Astrocyte of the spinal cord (primary cell): ENCODE data around the gene CFAP58.

Experiments
- DNase-seq: peaks from one replicate; pipeline ENCODE4 v3.0.0; 2011; ENCODE audit warnings: low read depth, low spot score
- H3K4me3 ChIP-seq: 2 replicates; pipeline ENCODE4 v1.5.1; 2011; ENCODE audit warnings: low read depth, mild to moderate bottlenecking, low read length, moderate library complexity
- in situ Hi-C: cut with HindIII; loops from 2 replicates; pipeline ENCODE4 v1.10.0; 2017; ENCODE audit warnings: low sequenced_read_pairs
- TF ChIP-seq, protein P1 (sequence below): IDR thresholded peaks from 2 replicates; pipeline ENCODE4 v1.5.1; 2012; ENCODE audit warnings: low read depth, mild to moderate bottlenecking, low read length, inconsistent platforms

CFAP58 gene

DNA sequence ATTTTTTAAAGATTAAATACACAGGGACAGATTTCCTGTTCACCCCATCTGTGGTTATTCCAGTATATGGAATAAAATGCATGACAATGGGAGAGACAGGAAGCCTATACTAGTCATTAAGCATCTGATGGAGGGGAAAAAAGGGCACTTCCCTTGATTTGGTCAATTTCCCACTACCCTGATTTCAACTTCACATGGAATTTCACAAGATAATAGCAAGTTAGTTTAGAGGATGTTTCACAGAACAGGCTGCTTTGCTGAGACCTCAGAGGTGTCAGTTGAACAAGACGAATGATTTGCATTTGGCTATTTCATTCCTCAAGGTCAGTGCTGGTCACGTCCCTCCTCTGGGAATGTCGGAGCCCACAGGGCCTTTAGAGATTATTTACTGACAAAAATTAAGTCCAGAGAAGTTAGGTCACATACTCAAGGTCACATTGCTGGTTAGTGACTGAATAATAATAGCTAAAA is 10.7 kb upstream of the CFAP58 start:
- no peak overlapping the region for H3K4me3 ChIP-seq
- DNase-seq, result no peak
- in situ Hi-C loops, result no loop called here
- TF ChIP-seq, protein P1, sequence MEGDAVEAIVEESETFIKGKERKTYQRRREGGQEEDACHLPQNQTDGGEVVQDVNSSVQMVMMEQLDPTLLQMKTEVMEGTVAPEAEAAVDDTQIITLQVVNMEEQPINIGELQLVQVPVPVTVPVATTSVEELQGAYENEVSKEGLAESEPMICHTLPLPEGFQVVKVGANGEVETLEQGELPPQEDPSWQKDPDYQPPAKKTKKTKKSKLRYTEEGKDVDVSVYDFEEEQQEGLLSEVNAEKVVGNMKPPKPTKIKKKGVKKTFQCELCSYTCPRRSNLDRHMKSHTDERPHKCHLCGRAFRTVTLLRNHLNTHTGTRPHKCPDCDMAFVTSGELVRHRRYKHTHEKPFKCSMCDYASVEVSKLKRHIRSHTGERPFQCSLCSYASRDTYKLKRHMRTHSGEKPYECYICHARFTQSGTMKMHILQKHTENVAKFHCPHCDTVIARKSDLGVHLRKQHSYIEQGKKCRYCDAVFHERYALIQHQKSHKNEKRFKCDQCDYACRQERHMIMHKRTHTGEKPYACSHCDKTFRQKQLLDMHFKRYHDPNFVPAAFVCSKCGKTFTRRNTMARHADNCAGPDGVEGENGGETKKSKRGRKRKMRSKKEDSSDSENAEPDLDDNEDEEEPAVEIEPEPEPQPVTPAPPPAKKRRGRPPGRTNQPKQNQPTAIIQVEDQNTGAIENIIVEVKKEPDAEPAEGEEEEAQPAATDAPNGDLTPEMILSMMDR, result no peak

DNA sequence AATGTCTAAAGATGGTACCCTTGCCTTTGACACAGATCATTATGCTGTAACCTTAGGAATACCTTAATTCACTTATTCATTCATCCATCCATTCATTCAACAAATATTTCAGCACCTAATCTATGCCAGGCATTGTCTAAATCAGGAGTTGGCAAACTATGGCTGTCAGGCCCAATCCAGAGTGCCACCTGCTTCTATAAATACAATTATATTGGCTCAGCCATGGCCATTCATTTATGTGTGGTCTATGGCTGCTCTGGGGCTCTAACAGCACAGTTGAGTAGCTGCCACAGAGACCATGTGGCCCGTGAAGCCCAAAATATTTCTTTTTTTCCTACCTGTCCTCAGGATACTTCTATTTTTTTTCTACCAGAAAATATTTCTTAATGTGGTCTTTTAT is 9.4 kb upstream of the CFAP58 start:
- TF ChIP-seq, protein P1, result no peak
- H3K4me3 ChIP-seq, result no peak overlapping the region
- DNase-seq, result no peak
- in situ Hi-C loops, result no loop called here

DNA sequence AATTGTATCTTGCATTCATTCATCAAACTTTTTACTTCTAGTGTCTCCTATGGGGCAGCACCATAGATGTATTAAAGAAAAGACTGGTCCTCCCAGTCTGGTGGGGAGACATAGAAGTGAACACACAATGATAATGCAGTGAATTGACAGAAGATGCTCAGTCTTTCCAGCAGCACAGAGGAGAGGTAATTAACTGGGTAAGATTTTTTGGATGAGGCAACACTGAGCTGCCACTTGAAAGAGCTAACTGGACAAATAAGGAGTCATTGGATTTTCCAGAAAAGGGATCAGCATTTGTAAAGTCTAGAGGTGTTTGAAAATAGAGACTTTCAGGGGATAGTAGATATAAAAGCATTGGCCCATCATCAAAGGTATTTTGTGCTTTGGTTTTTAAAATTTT is 8.1 kb upstream of the CFAP58 start:
- DNase-seq, result no peak
- TF ChIP-seq, protein P1, result no peak
- H3K4me3 ChIP-seq, result no peak overlapping the region
- in situ Hi-C loops, result no loop called here

DNA sequence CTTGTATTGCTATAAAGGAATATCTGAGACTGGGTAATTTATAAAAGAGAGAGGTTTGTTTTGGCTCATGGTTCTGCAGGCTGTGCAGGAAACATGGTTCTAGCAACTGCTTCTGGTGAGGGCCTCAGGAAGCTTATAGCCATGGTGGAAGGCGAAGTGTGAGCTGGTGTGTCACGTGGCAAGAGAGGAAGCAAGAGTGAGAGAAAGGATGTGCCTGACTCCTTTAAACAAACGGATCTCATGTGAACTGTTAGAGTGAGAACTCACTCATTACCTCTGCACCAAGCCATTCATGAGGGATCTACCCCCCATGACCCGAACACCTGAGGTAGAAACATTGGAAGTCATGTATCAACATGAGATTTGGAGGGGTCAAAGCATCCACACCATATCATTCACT is 7.7 kb upstream of the CFAP58 start:
- H3K4me3 ChIP-seq, result no peak overlapping the region
- in situ Hi-C loops, result no loop called here
- DNase-seq, result no peak
- TF ChIP-seq, protein P1, result no peak

DNA sequence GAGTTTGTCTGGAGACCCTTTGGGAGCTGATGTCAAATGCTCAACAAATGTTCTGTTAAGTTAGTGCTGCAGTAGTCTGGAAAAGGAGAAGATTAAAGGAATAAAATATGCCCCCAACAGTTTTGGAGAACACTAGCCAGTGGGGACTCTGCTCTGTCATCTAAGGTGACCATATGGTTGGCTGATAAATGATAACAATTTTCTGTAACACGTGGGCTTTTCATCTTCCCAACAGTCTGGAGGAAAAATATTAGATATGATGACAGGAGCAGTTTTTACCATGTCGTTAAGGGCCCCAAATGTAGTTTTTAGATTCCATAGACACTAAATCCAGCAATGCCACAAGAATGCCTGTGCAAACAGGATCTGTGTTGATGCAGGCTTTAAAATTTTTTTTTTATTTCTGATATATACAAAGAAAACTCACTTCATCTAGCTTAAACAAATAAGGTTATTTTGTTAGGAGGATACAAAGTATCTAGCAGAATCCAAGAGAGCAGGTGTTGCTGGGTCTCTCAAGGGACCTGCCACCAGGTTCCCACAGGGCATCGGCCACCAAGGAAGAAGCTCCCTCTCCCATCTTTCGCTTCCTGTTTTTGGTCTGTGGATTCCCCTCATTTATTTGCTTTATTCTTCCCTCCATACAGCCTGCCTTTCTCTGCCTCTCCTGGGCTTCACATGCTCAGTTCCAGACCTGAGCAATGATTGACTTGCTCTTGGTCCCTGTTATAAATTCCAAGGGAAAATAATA is 6.2 kb upstream of the CFAP58 start:
- in situ Hi-C loops, result no loop called here
- TF ChIP-seq, protein P1, result no peak
- no peak for DNase-seq
- no peak overlapping the region for H3K4me3 ChIP-seq

DNA sequence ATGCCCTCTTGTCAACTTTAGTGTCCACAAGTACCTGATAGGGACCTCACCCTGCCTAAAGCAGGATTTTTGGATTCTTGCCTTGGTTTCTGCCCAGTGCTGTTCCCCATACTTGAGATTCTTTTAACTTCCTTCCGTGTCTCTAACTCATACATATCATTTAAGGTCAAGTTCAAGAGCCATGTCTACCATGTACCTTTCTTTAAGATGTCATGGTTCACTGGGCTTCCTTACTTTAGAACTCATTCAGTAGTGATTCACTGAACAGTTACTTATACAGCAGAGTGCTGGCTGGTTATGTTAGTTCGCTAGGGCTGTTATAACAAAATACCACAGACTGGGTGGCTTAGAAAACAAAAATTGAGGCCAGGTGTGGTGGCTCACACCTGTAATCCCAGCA is 5.0 kb upstream of the CFAP58 start:
- H3K4me3 ChIP-seq, result no peak overlapping the region
- no peak for DNase-seq
- in situ Hi-C loops, result no loop called here
- TF ChIP-seq, protein P1, result no peak
